GM13977 (cell line): ENCODE results near the gene IRF2.

Experiments used
- DNase-seq: peaks from one replicate; pipeline ENCODE4 v3.0.0; 2012; ENCODE audit warnings: low spot score
- in situ Hi-C: fragments of 300-500 bp; cut with MboI; formaldehyde crosslinking; loops from one replicate; pipeline ENCODE4 v1.12.0; 2022; ENCODE audit warnings: low sequenced_read_pairs, low pct_unique_long_range_greater_than_20kb, mixed read lengths, inconsistent platforms; ENCODE audit not compliant: unreplicated experiment
- TF ChIP-seq, protein P1 (sequence below): IDR thresholded peaks from 2 replicates; pipeline ENCODE4 v1.5.1; 2012; ENCODE audit warnings: mild to moderate bottlenecking, control low read depth; ENCODE audit not compliant: insufficient read depth; ENCODE audit errors: extremely low read depth, missing control alignments

The IRF2 gene

DNA sequence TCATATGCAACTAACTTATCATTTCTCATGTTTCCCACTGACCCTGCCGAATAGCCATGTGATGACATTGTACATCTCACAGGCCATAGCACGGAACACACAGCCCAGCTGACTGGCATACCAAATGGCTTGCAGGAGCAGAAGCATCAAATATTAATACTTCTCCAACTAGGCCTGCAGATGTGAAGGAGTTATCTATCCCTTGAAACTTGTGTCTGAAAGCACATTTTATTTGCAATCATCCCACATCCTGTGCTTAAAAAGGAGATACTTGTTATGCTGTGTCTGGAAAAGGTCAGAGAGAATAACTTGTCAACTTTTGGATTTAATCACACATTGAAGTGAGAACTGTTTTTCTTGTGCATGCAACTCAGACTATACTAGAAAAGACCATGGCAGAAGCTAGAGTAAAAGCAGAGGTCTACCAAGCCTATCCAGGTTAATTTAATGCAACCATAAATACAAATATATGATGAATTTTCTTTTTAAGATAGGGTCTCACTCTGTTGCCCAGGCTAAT lies 100.4 kb downstream of the IRF2 start:
- in situ Hi-C loops, result no loop called here
- TF ChIP-seq, protein P1, sequence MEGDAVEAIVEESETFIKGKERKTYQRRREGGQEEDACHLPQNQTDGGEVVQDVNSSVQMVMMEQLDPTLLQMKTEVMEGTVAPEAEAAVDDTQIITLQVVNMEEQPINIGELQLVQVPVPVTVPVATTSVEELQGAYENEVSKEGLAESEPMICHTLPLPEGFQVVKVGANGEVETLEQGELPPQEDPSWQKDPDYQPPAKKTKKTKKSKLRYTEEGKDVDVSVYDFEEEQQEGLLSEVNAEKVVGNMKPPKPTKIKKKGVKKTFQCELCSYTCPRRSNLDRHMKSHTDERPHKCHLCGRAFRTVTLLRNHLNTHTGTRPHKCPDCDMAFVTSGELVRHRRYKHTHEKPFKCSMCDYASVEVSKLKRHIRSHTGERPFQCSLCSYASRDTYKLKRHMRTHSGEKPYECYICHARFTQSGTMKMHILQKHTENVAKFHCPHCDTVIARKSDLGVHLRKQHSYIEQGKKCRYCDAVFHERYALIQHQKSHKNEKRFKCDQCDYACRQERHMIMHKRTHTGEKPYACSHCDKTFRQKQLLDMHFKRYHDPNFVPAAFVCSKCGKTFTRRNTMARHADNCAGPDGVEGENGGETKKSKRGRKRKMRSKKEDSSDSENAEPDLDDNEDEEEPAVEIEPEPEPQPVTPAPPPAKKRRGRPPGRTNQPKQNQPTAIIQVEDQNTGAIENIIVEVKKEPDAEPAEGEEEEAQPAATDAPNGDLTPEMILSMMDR, result no peak
- DNase-seq, result no peak

DNA sequence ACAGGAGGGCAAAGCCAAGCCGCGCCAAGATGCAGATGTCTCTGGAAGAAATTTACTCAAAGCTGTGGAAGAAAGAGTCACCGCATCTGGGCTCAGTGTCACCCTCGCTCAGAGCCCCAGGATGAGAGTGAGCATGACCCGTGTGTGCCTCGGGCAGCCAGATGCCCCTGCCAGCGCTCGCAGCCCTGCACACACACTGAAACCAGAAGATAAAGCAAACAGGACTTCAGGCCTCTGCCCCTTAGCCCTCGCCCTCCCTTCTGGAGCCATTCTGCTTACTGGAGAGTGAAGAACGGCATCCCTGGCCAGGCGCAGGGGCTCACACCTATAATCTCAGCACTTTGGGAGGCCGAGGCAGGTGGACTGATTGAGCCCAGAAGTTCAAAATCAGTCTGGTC lies 103.0 kb downstream of the IRF2 start:
- in situ Hi-C loops, result no loop called here
- TF ChIP-seq, protein P1, result no peak
- DNase-seq, result no peak

DNA sequence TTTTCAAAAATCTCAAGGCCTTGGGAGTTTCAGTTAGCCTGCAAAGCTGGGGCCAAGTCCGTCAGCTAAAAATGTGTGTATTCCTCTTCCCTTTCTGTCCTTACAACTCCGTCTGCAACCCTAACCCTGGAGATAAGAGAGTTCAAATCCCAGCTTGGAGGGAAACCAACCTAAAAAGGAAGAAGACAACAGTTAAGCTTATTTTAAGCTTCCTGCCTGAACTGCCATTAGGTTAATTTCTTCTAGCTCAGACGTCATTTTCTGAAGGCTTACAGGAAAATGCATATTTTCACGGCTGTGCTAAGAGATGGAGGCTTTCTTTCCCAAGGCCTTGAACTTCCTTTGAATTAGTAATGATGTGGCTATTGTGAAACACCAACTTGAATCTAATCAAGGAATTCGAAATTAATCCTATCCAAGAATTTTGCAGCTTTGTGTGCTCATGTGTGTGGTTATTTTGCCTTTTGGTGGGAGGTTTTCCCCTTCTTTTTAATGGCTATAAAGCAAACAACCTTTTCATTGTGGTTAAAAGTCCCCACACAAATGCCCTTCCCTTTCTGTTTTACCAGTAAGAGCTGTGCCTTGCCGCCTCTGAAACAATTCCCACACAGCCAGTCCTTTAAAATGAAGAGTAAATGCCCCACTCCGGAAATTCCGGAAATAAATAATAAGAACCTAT lies 103.5 kb downstream of the IRF2 start:
- DNase-seq, result no peak
- TF ChIP-seq, protein P1, result no peak
- in situ Hi-C loops, result no loop called here

DNA sequence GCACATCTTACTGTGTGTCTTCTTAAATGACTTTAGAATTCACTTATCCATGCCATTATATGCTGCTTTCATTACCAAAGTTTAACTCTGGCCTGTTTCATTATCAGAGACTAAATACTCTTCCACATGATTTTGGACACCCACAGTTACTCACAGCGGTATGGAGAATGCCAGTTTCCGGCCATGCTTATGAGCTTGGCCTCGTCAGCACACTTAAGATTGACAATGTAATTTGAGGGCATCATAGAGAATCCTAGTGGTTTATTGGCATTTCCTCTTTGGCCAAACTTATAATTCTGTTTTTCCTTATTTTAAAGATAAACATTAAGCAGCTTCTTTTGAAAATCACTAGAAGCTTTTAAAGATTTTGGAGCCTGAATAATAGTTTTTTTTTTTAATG lies 104.5 kb downstream of the IRF2 start:
- no peak for DNase-seq
- TF ChIP-seq, protein P1, result no peak
- in situ Hi-C loops, result no loop called here

DNA sequence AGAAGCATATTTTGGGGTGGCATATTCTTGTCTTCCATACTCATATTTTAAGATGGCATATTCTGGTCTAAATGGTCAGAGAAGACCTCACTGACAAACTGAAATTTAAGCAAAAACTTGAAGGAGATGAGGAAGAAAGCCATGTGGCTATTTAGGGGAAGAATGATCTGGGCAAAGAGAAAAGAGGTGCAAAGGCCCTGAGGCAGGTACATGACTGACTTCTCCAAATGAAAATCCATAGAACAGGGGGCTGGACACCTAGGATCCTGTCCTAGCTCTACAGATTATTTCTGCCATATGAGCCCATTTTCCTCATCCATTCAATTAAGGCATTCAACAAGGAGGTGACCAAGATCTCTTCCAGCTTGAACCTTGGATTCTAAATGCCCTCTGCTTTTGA lies 105.6 kb downstream of the IRF2 start:
- DNase-seq, result no peak
- TF ChIP-seq, protein P1, result no peak
- in situ Hi-C loops, result no loop called here

DNA sequence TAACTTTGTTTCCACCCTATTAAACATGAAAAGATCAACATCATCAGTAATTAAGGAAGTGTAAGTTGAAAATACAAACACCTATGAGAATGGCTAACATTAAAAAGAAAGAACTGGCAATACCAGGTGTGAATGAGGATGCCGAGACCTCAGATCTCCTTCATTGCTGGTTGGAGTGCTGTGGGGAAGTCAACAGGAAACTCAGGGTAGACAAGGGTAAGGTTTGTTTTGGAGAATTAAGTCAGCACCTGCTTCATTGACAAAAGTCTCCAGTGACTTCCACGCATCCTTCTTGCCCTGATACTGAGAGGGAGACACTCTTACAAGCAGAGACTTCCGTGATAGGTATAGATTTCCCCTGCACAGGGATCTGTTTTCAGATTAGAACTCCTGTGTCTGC lies 106.1 kb downstream of the IRF2 start:
- DNase-seq, result no peak
- in situ Hi-C loops, result no loop called here
- TF ChIP-seq, protein P1, result no peak
